ENCODE results near the gene MRTFA.

DNA sequence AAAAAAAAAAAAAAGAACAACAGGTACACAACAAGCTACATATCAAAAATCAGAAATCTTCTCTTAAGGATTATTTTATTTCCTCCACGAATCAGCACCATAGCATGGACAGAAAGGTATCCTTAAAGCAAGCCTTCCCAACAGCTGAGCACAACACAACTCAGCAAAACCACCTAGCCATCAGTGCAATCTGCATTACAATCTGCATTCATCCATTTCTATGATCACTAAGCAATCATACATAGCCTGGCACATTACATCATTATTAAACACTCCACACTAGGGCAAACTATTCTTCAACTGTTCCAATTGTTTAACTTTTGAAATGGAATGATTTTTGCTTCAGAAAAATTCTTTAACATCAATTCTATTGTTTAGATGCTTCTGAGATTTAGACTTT is 29.0 kb downstream of the MRTFA start:
- TF ChIP-seq CTCF (conservative IDR thresholded peaks at IDR 0.05; ENCODE audit: low read length) = no peak
- TF ChIP-seq EZH2phosphoT487 (IDR thresholded peaks at IDR 0.05; ENCODE audit: borderline replicate concordance, low read depth, low read length) = no peak
